Measurements from ENCODE around the gene GALNT14. TPM values are rescaled to one million over a fixed set of nuclear protein-coding genes. Genes with fewer than 3 reads are reported as not detected.
"Not testable (repeated sequence)": the region's sequence is repeated elsewhere in the genome, so short reads cannot be mapped to it uniquely, and the experiment has no call there.

GALNT14 gene
- total RNA-seq, 4 donors from 2014 or later, result 8.3 to 26.1 (median 16.3) TPM

GRCh38 chr2:30914456-30914855, 223.8 kb downstream of the GALNT14 start:
- Histone ChIP-seq H3K27ac (no peak overlapping the region), H3K4me1 (no peaks in the 10 kb centered on the region), H3K4me3 (no peak overlapping the region), H3K27me3 (no peaks in the 10 kb centered on the region), H3K36me3 (no peaks in the 10 kb centered on the region), H3K9me3 (no peaks in the 10 kb centered on the region)
- TF ChIP-seq POLR2A (IDR thresholded peaks at IDR 0.05), result no peak
- TF ChIP-seq, protein P1, sequence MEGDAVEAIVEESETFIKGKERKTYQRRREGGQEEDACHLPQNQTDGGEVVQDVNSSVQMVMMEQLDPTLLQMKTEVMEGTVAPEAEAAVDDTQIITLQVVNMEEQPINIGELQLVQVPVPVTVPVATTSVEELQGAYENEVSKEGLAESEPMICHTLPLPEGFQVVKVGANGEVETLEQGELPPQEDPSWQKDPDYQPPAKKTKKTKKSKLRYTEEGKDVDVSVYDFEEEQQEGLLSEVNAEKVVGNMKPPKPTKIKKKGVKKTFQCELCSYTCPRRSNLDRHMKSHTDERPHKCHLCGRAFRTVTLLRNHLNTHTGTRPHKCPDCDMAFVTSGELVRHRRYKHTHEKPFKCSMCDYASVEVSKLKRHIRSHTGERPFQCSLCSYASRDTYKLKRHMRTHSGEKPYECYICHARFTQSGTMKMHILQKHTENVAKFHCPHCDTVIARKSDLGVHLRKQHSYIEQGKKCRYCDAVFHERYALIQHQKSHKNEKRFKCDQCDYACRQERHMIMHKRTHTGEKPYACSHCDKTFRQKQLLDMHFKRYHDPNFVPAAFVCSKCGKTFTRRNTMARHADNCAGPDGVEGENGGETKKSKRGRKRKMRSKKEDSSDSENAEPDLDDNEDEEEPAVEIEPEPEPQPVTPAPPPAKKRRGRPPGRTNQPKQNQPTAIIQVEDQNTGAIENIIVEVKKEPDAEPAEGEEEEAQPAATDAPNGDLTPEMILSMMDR (IDR thresholded peaks at IDR 0.05), result no peak
- DNase-seq, result peak in 1 of 3 donors; percentile 8

- no peak for TF ChIP-seq POLR2A (IDR thresholded peaks at IDR 0.05)
- TF ChIP-seq, protein P1 (IDR thresholded peaks at IDR 0.05), result no peak
- Histone ChIP-seq H3K9me3 (no peaks in the 10 kb centered on the region), H3K36me3 (no peaks in the 10 kb centered on the region), H3K27me3 (no peaks in the 10 kb centered on the region), H3K27ac (no peak overlapping the region), H3K4me3 (no peak overlapping the region), H3K4me1 (no peaks in the 10 kb centered on the region)
- peak in 1 of 3 donors; percentile 23 for DNase-seq
Observed at GRCh38 chr2:30912056-30912455, 226.2 kb downstream of the GALNT14 start.

DNA sequence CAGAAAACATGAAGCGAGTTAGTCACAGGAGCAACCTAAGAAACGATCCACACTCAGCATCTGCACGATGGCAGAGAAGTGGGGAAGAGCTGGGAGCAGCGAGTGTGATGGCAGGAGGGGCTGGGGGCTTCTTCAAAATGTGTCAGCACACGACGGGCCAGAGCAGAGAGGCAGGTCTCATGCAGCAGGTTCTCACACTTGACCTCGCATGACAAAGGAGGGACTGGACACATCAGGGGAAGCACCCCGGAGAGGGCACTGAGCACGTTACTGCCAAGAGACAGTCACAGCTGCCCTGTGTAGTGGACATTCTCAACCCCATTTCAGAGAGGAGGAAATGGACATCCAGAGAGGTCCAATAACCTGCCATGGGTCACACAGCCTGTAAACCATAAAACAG, 226.9 kb downstream of the GALNT14 start:
- Histone ChIP-seq H3K4me3 (no peak overlapping the region), H3K9me3 (no peaks in the 10 kb centered on the region), H3K27ac (no peak overlapping the region), H3K36me3 (no peaks in the 10 kb centered on the region), H3K27me3 (no peaks in the 10 kb centered on the region), H3K4me1 (no peaks in the 10 kb centered on the region)
- no peak for TF ChIP-seq POLR2A (IDR thresholded peaks at IDR 0.05)
- TF ChIP-seq, protein P1 (IDR thresholded peaks at IDR 0.05), result no peak
- peak in 1 of 3 donors; percentile 10 for DNase-seq

GRCh38 chr2:30910686-30911085, 227.6 kb downstream of the GALNT14 start:
- DNase-seq, result peak in 1 of 3 donors; percentile 41
- Histone ChIP-seq H3K36me3 (no peaks in the 10 kb centered on the region), H3K27me3 (no peaks in the 10 kb centered on the region), H3K27ac (no peak overlapping the region), H3K4me1 (no peaks in the 10 kb centered on the region), H3K9me3 (no peaks in the 10 kb centered on the region), H3K4me3 (no peak overlapping the region)
- TF ChIP-seq, protein P1 (IDR thresholded peaks at IDR 0.05), result no peak
- no peak for TF ChIP-seq POLR2A (IDR thresholded peaks at IDR 0.05)

GRCh38 chr2:30904437-30904836, 233.8 kb downstream of the GALNT14 start:
- H3K4me3 ChIP-seq, H3K9me3 ChIP-seq, H3K27me3 ChIP-seq, DNase-seq, H3K36me3 ChIP-seq, H3K27ac ChIP-seq, H3K4me1 ChIP-seq: not testable (repeated sequence)

GRCh38 chr2:30903326-30903725, 234.9 kb downstream of the GALNT14 start:
- Histone ChIP-seq H3K36me3 (no peaks in the 10 kb centered on the region), H3K4me1 (no peaks in the 10 kb centered on the region), H3K4me3 (no peak overlapping the region), H3K27me3 (no peaks in the 10 kb centered on the region), H3K27ac (no peak overlapping the region), H3K9me3 (no peaks in the 10 kb centered on the region)
- no peak for TF ChIP-seq POLR2A (IDR thresholded peaks at IDR 0.05)
- TF ChIP-seq, protein P1 (IDR thresholded peaks at IDR 0.05), result no peak
- DNase-seq, result peak in 1 of 3 donors; percentile 7
